ENCODE results near the gene AGBL2.
"Not testable (repeated sequence)": the region's sequence is repeated elsewhere in the genome, so short reads cannot be mapped to it uniquely, and the experiment has no call there.

Gene AGBL2, protein sequence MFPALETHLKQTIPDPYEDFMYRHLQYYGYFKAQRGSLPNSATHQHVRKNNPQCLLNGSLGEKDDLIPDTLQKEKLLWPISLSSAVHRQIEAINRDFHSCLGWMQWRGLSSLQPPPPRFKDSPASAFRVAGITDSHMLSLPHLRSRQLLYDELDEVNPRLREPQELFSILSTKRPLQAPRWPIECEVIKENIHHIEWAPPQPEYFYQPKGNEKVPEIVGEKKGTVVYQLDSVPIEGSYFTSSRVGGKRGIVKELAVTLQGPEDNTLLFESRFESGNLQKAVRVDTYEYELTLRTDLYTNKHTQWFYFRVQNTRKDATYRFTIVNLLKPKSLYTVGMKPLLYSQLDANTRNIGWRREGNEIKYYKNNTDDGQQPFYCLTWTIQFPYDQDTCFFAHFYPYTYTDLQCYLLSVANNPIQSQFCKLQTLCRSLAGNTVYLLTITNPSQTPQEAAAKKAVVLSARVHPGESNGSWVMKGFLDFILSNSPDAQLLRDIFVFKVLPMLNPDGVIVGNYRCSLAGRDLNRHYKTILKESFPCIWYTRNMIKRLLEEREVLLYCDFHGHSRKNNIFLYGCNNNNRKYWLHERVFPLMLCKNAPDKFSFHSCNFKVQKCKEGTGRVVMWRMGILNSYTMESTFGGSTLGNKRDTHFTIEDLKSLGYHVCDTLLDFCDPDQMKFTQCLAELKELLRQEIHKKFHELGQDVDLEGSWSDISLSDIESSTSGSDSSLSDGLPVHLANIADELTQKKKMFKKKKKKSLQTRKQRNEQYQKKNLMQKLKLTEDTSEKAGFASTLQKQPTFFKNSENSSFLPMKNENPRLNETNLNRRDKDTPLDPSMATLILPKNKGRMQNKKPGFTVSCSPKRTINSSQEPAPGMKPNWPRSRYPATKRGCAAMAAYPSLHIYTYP

DNA sequence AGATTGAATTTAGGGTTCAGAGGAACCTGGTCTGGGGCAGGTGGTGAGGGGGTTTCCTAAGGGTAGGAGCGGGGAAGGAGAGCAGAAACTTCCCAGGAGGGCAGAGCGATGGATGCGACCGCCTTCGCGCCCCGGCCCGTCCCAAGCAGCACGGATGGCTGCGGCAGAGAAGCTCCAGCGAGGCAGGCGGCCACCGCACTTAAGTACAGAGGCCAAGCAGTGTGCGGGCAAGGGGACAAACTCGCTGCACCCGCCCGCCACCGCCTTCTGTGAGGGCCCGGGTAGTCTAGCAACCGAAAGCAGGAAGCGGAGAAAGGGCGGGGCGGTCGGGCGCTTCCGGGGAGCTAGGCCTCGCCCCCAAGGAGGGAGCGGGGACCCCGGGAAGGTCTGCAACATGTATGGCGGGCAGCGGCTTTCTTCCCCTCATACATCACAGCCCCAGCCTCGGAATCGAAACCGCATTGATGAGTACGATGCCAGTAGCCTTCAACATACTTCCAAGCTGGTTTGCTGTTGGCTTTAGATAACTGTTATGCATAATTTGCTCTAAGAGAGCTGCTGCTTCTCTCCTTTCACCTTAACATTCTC, at the start of gene AGBL2:
Gene AGBL2 (minus strand): TSS at position 288 of the 588 bp plus-strand sequence. CDS start 719 bp downstream, outside the sequence.
- peak; percentile 84 for DNase-seq

DNA sequence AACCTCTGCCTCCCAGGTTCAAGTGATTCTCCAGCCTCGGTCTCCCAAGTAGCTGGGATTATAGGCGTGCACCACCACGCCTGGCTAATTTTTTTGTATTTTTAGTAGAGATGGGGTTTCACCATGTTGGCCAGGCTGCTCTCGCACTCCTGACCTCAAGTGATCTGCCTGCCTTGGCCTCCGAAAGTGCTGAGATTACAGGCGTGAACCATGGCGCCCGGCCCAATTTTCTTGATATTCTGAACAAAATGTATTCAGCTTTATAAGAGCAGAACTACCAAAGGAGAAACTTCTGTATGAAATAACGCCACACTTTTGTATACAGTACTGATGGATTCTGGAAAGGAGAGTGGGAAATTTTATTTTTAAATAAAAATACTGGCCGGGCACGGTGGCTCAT, 44.1 kb upstream of the AGBL2 start:
- DNase-seq, result not testable (repeated sequence)

DNA sequence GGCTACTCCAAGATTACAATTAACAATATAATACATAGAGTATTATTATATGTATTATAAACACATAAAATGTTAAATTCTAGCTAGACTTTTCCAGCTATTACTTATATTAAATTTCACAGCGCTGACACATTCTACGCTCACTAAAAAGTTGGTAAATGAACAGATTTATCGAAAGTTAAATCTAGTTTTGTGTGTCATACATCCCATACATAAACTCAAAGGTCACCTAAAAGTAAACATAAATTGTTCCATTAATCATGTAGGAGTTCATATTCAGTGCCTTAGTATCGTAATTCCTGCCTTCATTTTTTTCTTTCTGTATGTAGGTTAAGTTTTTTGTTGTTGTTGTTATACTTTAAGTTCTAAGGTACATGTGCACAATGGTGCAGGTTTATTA, 41.0 kb upstream of the AGBL2 start:
- no peak for DNase-seq

DNA sequence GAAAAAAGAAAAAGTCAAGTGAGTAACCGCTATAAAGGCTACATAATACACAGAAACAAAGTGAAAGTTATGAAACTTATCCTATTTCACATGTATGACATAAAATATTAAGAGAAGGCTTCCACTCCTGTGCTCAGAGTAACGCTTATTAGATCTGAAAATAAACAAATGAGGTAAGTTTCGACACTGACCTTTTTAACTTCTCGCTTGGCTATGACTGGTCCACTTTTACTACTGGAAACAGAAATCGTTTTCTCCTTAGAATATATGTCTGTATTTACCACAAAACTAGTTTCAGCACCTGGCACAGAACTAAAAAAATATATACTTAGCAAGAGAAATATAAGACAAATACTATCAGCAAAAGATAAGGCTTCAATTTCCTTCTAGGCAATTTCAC, 35.6 kb upstream of the AGBL2 start:
- DNase-seq, result no peak

DNA sequence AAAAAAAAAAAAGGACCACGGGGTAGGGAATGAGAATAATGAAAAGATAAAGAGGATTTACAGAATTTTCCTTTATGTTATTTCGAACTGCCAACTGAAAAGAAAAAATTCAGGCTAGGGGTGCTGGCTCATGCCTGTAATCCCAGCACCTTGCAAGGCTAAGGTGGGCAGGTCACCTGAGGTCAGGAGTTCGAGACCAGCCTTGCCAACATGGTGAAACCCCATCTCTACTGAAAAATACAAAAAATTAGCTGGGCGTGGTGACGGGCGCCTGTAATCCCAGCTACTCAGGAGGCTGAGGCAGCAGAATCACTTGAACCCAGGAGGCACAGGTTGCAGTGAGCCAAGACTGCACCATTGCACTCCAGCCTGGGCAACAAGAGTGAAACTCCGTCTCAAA, 27.3 kb upstream of the AGBL2 start:
- DNase-seq, result not testable (repeated sequence)

DNA sequence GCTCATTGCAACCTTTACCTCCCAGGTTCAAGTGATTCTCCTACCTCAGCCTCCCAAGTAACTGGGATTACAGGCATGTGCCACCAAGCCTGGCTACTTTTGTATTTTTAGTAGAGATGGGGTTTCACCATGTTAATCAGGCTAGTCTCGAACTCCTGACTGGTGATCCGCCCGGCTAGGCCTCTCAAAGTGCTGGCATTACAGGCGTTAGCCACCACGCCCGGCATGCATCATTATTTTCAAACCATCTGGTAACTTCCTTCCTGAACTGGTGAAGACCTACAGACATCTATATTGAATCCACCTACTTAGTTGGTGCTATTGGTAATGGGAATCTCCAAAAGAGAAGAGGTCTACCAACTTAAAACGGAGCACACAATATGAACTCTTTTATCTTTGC, 22.6 kb upstream of the AGBL2 start:
- DNase-seq, result not testable (repeated sequence)

DNA sequence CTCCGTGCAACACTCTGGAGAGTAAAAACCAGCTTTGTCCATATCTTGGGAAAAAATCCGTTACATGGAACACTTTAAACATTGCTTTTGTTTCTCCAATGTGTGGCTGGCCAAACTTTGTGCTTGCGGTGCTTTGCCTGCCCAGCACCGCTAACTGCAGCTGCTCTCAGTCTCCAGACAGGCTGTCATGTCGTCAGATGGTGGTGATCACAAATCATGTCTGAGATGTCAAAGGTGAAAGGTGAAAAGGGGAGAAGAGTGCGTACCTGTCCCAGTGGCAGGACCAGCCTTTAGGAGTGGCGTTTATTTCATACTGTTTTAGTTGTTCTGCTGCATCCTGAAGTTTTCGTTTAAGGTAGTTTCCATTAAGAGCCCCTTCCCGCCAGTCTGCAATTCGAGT, 17.1 kb upstream of the AGBL2 start:
- DNase-seq, result no peak

DNA sequence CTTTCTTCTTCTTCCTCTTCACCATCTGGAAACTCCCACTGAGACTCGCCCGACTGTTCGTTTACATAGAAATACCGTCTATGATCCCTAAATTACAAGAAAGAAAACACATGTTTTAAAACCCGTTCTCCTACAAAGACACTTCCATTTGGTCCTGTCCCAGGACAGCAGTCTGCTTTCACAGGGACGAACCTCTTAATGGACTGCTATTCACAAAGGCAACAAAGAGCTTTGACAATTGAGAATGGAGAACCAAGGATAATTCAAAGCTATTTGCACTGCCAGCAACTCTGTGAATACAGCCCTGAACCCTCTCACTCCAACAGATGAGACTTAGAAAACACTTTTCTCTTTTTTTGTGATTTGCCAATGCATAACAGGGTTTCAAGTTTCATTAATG, 16.3 kb upstream of the AGBL2 start:
- DNase-seq, result no peak

DNA sequence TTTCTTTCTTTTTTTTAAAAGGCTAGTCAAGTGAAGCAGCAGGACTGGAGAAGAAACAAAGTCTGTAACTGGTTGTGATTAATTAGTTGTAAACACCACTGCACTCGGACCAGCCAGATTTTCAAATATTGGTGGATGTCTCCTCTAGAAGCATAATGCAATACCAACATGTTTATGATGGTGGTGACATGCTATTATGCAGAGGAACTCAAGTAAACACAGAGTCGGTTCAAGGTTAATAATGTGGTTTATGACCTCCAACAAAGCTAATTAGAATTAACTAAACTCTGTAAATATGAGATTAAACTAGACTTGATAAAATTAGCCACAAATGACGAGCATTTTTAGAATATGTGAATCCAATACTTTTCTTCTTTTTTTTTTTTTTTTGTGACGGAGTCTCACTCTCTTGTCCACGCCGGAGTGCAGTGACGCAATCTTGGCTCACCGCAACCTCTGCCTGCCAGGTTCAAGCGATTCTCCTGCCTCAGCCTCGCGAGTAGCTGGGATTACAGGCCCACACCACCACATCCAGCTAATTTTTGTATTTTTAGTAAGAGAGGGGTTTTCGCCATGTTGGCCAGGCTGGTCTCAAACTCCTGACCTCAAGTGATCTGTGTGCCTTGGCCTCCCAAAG, 11.8 kb upstream of the AGBL2 start:
- DNase-seq, result no peak

DNA sequence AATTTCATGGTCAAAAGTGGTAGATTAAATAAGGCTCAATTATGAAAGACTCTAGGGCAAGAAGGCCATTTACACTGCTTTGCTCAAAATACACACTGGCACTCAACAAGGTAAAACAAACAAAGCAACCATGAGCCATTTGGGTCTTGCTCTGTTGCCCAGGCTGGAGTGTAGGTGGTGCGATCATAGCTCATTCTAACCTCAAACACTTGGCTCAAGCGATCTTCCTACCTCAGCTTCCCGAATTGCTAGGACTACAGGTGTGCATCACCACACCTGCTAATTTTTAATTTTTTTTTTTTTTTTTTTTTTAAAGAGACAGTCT, 10.9 kb upstream of the AGBL2 start:
- DNase-seq, result no peak

DNA sequence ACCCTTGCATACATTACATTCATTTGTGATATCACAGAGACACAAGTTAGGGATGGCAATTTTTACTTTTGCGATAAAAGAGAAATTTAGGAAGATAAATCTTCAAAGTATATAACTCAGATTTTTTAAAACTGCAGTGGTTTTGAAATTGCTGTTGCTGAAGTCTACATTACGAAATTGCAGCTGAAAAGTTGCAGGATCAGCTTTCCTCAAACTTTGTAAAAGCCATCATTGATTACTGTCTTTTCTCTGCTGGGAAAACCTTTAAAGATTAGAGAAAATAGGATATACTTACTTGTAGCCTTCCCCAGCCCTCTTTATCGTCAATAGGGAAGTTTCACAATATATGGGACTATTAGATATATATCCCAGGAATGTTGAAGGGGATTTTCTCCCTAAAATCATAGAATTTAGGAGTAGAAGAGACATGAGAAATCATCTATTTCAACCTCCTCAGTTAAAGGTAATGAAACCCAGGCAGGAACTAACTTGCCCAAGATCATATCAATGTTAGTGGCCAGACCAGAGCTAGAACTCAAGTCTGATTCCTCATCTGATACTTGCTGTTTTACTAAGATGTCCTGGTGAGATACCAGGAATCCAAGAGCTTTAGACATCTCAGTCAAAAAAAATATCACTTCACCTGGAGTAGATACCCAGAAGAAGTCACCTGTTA, 10.4 kb upstream of the AGBL2 start:
- DNase-seq, result no peak

DNA sequence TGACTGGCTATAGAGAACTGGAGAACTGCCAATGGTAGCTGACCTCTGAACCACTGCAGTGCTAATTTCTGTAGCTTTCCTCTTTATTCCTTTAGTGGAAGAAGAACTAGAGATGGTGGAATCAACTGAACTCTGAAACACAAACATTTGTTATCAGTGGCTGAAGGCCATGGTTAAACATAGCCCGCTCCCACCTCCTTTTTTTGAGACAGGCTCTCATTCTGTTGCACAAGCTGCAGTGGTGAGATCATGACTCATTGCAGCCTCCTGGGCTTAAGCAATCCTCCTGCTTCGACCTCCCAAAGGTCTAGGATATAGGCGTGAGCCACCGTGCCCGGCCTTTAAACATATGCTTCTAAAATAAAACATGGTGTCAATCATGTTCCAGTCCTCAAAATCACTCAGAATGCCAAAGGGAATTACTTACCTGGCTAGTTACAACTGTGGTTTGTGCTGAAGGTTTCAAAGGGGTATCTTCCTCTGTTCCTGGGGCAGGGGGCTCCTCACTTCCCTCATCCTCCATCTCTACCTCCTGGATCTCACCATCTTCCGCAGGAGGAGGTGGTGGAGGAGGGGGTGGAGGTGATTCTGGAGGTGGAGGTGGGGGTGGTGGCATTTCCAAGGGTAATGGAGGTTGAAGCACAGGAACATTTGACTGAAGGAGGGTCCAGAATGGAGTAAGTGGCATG, 9.0 kb upstream of the AGBL2 start:
- DNase-seq, result no peak

DNA sequence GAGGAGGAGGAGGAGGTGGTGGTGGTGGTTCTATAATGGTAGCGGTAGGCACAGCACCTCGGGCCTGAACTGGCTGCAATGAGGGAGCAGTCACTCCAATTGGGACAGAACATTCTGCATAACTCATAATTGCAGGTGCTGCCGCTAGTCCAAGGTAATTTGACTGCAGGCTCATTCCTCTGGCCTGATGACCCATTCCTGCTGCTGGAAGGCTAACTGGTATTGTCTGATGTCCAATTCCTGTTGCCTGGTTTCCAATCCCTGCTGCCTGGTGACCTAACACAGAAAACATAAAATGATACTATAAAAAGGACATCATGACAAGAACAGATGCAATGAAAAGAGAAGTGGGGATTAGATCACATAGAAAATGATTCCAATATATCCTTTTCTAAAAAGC, 7.9 kb upstream of the AGBL2 start:
- DNase-seq, result no peak

DNA sequence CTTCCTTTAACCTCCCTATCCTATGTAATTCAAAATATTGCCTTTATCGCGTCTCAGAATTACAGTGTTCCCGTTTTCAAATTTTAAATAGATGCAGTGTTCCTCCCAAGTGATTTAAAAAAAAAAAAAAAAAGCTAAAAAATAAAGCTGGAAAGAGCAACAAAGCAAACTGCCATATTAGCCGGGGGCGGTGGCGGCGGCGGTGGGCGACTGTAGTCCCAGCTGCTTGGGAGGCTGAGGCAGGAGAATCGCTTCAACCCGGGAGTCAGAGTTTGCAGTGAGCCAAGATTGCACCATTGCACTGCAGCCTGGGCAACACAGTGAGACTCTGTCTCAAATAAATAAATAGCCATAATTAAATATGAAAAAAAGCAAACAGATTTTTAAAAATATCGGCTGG, 5.5 kb upstream of the AGBL2 start:
- DNase-seq, result no peak

DNA sequence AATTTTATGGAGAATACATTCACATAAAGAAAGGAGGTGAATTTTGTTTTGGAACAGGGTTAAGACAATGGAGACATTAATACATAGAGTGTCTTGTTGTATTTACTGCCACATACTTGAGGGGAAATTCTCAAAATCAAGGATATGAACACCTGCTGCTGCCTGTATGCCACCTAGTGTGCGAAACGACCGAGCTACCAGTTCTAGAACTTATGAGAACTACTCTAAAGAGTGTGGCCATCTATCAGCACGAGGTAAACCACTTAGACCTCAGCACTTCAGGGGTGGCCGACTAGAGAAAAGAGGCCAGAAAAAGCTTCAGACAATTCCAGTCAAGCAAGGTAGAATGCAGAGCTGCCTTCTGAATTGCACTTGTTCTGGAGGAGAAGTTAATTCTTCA, 1.5 kb upstream of the AGBL2 start:
- DNase-seq, result no peak

DNA sequence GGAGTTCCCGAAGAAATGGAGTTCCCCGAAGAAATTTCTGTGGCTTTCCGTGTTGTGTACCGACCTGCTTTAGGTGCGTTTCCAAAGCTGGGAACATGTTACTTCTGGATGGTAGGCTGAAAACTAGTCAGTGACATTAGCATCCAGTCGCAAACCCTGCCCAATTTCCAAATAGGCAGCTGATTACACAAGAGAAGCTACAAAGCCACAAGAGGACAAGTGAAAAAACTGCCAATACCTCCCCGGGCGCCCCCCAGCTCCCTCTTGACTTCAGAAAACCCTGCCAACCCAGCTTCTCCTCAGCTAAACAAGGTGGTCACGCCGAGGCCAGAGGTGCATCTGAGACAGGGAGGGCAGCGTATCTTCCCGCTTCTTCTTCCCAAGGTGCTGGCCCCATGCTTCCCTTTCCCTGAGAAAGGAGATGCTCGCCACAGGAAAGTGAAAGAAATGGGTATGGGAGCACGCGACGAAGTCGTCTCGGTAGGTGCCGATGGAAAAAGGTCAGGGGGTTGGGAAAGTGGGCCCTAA, 551 bp downstream of the AGBL2 start:
- DNase-seq, result no peak

DNA sequence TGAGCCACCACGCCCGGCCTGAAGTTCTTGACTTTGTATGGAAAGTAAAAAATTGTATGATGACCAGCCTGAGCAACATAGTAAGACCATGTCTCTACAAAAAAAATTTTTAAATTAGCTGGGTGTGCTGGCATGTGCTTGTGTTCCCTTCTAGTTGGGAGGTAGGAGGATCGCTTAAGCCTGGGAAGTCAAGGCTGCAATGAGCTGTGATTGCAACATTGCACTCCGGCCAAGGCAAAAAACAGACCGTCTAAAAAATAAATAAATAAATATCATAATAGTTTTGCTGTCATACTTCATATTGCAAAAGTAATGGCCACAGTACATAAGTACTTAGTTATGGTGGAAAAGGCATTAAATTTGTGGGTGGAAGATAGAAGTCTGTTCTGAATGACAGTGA, 3.4 kb downstream of the AGBL2 start:
- no peak for DNase-seq

DNA sequence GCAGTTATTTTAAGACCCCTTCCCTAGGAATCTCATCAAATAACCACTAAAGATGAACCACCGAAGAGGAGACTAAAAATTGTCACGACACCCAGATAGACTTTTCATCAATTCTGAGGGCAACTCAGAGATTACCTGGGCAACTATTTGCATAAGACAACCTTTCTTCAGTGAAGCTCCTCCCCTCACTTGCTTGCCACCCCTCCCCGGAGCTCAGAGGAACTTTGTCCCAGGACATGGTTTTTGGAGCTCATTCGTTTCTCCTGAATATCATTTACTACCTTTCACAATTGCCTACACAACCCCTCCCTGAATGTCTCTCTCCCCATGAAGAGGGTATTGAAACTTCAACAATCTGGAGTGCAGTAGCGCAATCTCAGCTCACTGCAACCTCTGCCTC, 3.9 kb downstream of the AGBL2 start:
- DNase-seq, result no peak

DNA sequence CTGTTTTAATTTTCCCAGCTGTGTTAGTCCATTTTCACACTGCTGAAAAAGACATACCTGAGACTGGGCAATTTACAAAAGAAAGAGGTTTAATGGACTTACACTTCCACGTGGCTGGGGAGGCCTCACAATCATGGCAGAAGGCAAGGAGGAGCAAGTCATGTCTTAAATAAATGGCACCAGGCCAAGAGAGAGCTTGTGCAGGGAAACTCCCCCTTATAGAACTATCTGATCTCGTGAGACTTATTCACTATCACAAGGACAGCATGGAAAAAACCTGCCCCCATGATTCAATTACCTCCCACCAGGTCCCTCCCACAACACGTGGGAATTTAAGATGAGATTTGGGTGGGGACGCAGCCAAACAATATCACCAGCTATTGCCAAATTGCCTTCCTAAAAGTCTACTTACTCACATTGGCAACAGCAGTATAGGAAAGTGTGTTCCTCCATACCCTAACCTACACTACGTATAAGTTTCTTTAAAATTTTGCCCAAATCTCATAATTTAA, 7.8 kb downstream of the AGBL2 start:
- DNase-seq, result not testable (repeated sequence)

DNA sequence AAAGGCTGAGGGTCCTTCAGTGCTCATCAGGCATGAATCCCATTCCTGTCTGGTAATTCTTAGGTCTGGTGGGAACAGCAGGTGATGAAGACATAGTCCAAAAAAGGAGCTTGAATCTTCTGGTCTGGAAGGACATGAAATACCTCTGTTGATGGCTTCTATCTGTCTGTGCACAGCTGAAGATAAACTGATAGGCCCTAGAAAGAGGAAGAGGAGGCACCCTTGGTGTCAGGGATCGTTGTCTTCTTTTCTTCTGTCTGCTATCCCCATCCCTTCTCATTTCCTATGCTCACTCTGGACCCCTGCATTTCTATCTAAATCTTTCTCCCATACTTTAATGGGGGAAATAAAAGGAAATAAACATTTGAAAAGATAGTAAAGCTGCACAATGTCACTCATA, 9.4 kb downstream of the AGBL2 start:
- no peak for DNase-seq

DNA sequence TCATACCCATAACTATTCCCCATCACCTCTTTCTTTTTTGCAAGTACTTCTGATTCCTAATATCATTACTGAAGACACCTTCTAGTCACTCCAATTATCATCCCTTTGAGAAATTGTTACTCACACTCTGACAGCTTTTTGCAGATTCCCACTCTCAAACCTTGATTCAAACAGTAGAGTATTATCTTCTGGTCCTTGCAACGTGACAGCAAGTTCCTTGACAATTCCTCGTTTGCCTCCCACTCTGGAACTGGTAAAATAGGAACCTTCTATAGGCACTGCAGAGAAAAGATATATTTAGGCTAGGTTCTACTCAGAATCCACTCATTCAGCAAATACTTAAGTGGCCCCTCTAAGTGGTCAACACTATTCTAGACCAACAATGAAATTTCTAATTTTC, 23.2 kb downstream of the AGBL2 start:
- no peak for DNase-seq

DNA sequence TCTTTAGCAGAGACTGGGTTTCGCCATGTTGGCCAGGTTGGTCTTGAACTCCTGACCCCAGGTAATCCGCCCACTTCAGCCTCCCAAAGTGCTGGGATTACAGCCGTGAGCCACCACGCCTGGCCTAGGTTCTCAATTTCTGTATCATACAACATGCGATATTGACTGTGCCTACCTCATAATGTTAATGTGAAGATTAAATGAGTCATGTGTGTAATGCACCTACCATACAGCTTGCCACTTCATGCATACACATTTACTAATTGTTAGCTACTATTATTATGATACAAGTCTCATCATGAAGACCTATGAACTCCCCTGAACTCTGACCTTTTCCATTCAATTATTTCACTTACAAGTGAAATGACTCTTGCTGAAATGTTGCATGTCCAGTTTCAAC, 25.7 kb downstream of the AGBL2 start:
- no peak for DNase-seq
